ENCODE measurements around the gene SLC23A3. TPM values are rescaled to one million over a fixed set of nuclear protein-coding genes. Genes with fewer than 3 reads are reported as not detected.

Gene SLC23A3
- total RNA-seq, 3 donors from 2014 or later (not counting 1 experiment from before 2014, with no cell fraction given) = 0.48 to 1.1 (median 0.89) TPM

- Mint-ChIP-seq H3K36me3 (no peaks in the 10 kb centered on the region), H3K9me3 (no peaks in the 10 kb centered on the region), H3K4me1 (peaks cover 24 to 33% of the 10 kb centered on the region in 2 donors), H3K4me3 (no peak overlapping the region), H3K27me3 (ENCODE audit: low read depth in 2 of 2) (no peaks in the 10 kb centered on the region), H3K27ac (peak overlapping the region; percentile 58 to 92)
- 93% methylated on average over 24 of the region's 24 CpGs for WGBS (ENCODE audit: insufficient coverage)
- peaks cover 17% of the 10 kb centered on the region for H3K36me3 ChIP-seq (ENCODE audit: control insufficient read depth, insufficient read depth, low read length)
- no peaks in the 10 kb centered on the region for H3K9me3 ChIP-seq (ENCODE audit: control insufficient read depth, insufficient read depth, low read length)
- no peak for ATAC-seq
- TF ChIP-seq CTCF (IDR thresholded peaks at IDR 0.05) = no peak
- H3K27me3 ChIP-seq (ENCODE audit: control insufficient read depth, insufficient read depth, low read length) = no peaks in the 10 kb centered on the region
- intact Hi-C loops (cut with micrococcal nuclease) = loop anchor here (5.0 kb wide), 1 partner anchor 153 kb away; no protein-coding TSS in a partner anchor
- peaks cover 52% of the 10 kb centered on the region for H3K4me1 ChIP-seq (ENCODE audit: control insufficient read depth, insufficient read depth, low read length)
- no peak overlapping the region for H3K4me3 ChIP-seq (ENCODE audit: low read length)
- DNase-seq = peak in 1 of 2 donors; percentile 5
- H3K27ac ChIP-seq (ENCODE audit: low read length) = peak overlapping the region; percentile 37
Measured at GRCh38 chr2:219210196-219210885, 40.5 kb upstream of the SLC23A3 start.

DNA sequence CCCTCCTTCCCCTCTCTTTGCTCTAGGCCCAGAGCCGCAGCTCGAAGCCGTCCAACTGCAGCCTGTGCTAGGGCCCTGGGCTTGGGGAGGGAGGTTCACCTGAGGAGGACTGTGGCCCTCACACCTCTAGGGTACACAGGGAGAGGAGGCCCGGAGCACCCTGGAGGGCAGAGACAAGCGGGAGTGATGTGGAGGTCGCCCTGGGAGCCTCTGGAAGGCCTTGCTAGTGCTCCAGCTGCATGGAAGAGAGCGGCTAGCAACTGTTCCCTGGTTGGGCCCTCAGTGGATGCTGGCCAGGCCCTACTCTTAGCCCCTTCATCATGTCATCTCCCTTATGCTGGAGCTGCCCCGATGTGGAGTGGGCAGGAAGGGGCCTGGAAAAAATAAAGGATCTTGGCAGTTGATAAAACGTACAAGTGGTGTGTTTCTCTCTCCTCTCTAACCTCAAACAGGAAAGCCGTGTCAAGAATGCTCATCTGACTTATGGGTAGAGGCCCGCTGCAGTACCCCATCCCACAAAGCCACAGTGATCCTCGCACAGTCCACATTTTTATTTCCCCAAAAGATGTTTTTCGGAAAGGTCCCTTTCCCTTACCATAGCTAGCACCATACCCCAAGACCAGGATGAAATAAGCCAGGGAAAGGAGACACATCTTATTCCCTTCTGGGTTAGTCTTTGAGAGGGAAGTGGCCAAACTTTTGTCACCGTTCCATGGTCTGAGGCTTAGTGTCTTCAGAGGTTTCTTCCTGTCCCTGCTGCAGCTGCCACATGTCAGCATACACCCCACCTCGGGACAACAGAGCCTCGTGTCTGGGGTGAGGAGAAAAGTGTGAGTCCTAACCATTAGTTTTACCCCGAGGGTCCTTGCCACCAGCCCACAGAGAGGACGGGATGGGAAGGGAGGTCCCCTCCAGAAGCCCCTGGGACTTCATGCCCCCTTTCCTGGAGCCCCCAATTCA lies 39.7 kb upstream of the SLC23A3 start:
- no peaks in the 10 kb centered on the region for H3K27me3 ChIP-seq (ENCODE audit: control insufficient read depth, insufficient read depth, low read length)
- H3K9me3 Mint-ChIP-seq = no peaks in the 10 kb centered on the region
- peak overlapping the region; percentile 37 for H3K27ac ChIP-seq (ENCODE audit: low read length)
- WGBS (ENCODE audit: insufficient coverage) = 50% methylated on average over 15 of the region's 18 CpGs
- peak in 1 of 2 donors; percentile 18 for DNase-seq
- H3K27me3 Mint-ChIP-seq (ENCODE audit: low read depth in 2 of 2) = no peaks in the 10 kb centered on the region
- H3K9me3 ChIP-seq (ENCODE audit: control insufficient read depth, insufficient read depth, low read length) = no peaks in the 10 kb centered on the region
- ATAC-seq = no peak
- H3K36me3 ChIP-seq (ENCODE audit: control insufficient read depth, insufficient read depth, low read length) = peaks cover 17% of the 10 kb centered on the region
- no peak overlapping the region for H3K4me3 Mint-ChIP-seq
- H3K27ac Mint-ChIP-seq = peak overlapping the region; percentile 58 to 92
- H3K4me3 ChIP-seq (ENCODE audit: low read length) = no peak overlapping the region
- no peak for TF ChIP-seq CTCF (IDR thresholded peaks at IDR 0.05)
- H3K4me1 ChIP-seq (ENCODE audit: control insufficient read depth, insufficient read depth, low read length) = peaks cover 52% of the 10 kb centered on the region
- peaks cover 24 to 33% of the 10 kb centered on the region in 2 donors for H3K4me1 Mint-ChIP-seq
- intact Hi-C loops (cut with micrococcal nuclease) = loop anchor here (5.0 kb wide), 1 partner anchor 152 kb away; no protein-coding TSS in a partner anchor
- no peaks in the 10 kb centered on the region for H3K36me3 Mint-ChIP-seq

GRCh38 chr2:219207884-219208740 lies 38.3 kb upstream of the SLC23A3 start:
- DNase-seq (peak in 1 of 2 donors; percentile 15), ATAC-seq (no peak)
- Mint-ChIP-seq H3K36me3 (no peaks in the 10 kb centered on the region), H3K4me1 (peaks cover 24 to 33% of the 10 kb centered on the region in 2 donors), H3K27ac (peak overlapping the region; percentile 92 to 98), H3K4me3 (peak overlapping the region; percentile 53), H3K9me3 (no peaks in the 10 kb centered on the region), H3K27me3 (ENCODE audit: low read depth in 2 of 2) (no peaks in the 10 kb centered on the region)
- no peaks in the 10 kb centered on the region for H3K9me3 ChIP-seq (ENCODE audit: control insufficient read depth, insufficient read depth, low read length)
- intact Hi-C loops (cut with micrococcal nuclease) = no loop called here
- no peak overlapping the region for H3K27ac ChIP-seq (ENCODE audit: low read length)
- no peak for TF ChIP-seq CTCF (IDR thresholded peaks at IDR 0.05)
- 88% methylated on average over 15 of the region's 17 CpGs for WGBS (ENCODE audit: insufficient coverage)
- peaks cover 17% of the 10 kb centered on the region for H3K36me3 ChIP-seq (ENCODE audit: control insufficient read depth, insufficient read depth, low read length)
- no peak overlapping the region for H3K4me3 ChIP-seq (ENCODE audit: low read length)
- H3K27me3 ChIP-seq (ENCODE audit: control insufficient read depth, insufficient read depth, low read length) = no peaks in the 10 kb centered on the region
- peaks cover 52% of the 10 kb centered on the region for H3K4me1 ChIP-seq (ENCODE audit: control insufficient read depth, insufficient read depth, low read length)
